ENCODE measurements around the gene MAST4. TPM values are rescaled to one million over a fixed set of nuclear protein-coding genes. Genes with fewer than 3 reads are reported as not detected.
A peak's percentile ranks its signal among the peaks of the same experiment; 100 is the strongest.

MAST4 gene
- total and polyA plus RNA-seq, 2 donors (not counting 1 experiment from before 2014, with no cell fraction given): 2.5 to 57.1 TPM

DNA sequence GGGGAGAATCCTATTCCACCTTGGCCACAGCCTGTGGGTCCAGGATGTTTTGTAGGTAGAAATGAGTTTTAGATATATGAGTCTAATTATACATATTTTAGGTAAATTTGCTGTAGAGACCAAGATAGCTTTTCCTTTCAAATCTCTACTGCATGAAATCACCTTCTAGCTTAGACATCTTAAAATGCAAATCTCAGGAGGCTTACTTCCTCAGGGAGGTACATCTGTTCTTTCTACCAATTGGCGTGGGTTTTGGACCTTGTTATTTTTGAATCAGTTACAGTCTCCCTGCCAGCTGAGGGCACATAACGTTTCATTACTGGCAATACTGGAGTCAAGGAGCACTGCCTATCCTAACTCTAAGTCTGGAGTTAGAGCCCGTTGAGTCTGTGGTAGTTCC is 28.7 kb upstream of the MAST4 start:
- intact Hi-C loops (cut with micrococcal nuclease): no loop called here
- CTCF ChIA-PET: no interaction called here
- DNase-seq (no peak), ATAC-seq (ENCODE audit: low read depth) (no peak)
- H3K79me2 ChIP-seq (ENCODE audit: control insufficient read depth, insufficient read depth, low read length): no peaks in the 10 kb centered on the region
- H3K27me3 ChIP-seq (replicated peaks in 1 of 4; ENCODE audit: control extremely low read depth in 1 of 4, control insufficient read depth in 3 of 4, insufficient read depth in 4 of 4, low read length in 3 of 4): no peaks in the 10 kb centered on the region
- WGBS (ENCODE audit: insufficient coverage): 60% methylated on average over 2 of the region's 3 CpGs
- H3K4me2 ChIP-seq (replicated peaks; ENCODE audit: low read depth, low read length, poor library complexity, severe bottlenecking): peak overlapping the region; percentile 17
- no peak overlapping the region for H3K9ac ChIP-seq (ENCODE audit: low read length)
- Mint-ChIP-seq H3K9me3 (ENCODE audit: insufficient read depth) (no peaks in the 10 kb centered on the region), H3K4me3 (no peak overlapping the region), H3K27ac (no peak overlapping the region), H3K4me1 (peaks cover 27% of the 10 kb centered on the region), H3K27me3 (peaks cover 10% of the 10 kb centered on the region)
- POLR2A ChIA-PET: no interaction called here
- no peaks in the 10 kb centered on the region for H4K20me1 ChIP-seq (ENCODE audit: control insufficient read depth, insufficient read depth, low read length, poor library complexity, severe bottlenecking)
- H2AFZ ChIP-seq (ENCODE audit: insufficient read depth, low read depth, low read length, poor library complexity, severe bottlenecking): peak overlapping the region; percentile 7
- H3K9me3 ChIP-seq (ENCODE audit: control extremely low read depth in 1 of 3, control insufficient read depth in 2 of 3, insufficient read depth in 1 of 3, low read length in 2 of 3): no peaks in the 10 kb centered on the region
- H3K4me1 ChIP-seq (ENCODE audit: control insufficient read depth in 2 of 2, insufficient read depth in 2 of 2, low read length in 2 of 2): peaks cover 13 to 20% of the 10 kb centered on the region in 2 donors
- H3K27ac ChIP-seq (ENCODE audit: low read length in 2 of 2): no peak overlapping the region
- no peaks in the 10 kb centered on the region for H3K36me3 ChIP-seq (replicated peaks in 1 of 2; ENCODE audit: control extremely low read depth in 1 of 2, control insufficient read depth in 1 of 2, extremely low read depth in 1 of 2, insufficient read depth in 2 of 2, low read length in 1 of 2)
- no peak overlapping the region for H3K4me3 ChIP-seq (ENCODE audit: control extremely low read depth in 1 of 5, extremely low read depth in 1 of 5, insufficient read depth in 1 of 5, low read depth in 2 of 5, low read length in 4 of 5)
- TF ChIP-seq, protein P1, sequence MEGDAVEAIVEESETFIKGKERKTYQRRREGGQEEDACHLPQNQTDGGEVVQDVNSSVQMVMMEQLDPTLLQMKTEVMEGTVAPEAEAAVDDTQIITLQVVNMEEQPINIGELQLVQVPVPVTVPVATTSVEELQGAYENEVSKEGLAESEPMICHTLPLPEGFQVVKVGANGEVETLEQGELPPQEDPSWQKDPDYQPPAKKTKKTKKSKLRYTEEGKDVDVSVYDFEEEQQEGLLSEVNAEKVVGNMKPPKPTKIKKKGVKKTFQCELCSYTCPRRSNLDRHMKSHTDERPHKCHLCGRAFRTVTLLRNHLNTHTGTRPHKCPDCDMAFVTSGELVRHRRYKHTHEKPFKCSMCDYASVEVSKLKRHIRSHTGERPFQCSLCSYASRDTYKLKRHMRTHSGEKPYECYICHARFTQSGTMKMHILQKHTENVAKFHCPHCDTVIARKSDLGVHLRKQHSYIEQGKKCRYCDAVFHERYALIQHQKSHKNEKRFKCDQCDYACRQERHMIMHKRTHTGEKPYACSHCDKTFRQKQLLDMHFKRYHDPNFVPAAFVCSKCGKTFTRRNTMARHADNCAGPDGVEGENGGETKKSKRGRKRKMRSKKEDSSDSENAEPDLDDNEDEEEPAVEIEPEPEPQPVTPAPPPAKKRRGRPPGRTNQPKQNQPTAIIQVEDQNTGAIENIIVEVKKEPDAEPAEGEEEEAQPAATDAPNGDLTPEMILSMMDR (IDR thresholded peaks at IDR 0.05): no peak
- no peak for TF ChIP-seq EZH2 (IDR thresholded peaks at IDR 0.05; ENCODE audit: borderline replicate concordance, insufficient read depth, low read depth, low read length, poor library complexity, severe bottlenecking)

DNA sequence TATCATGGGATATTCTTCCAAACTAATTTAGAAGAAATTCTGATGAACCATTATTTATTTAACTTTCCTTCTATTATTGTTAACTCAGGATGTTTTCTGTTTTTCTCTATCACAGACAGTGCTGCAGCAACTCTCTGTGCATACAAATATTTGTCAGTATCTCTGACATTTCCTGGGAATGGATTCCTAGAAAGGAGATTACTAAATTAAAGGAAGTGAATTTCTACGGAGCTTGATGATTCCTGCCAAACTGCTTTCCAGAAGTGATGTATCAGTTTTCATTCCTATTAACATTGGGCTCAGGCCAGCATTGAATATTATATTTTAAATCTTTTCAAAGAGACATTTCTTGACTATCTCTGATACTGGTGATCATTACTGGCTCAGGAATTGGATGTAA is 26.0 kb upstream of the MAST4 start:
- H3K27ac ChIP-seq (ENCODE audit: low read length in 2 of 2): no peak overlapping the region
- no CpG with 5 or more reads among the region's 1 CpG for WGBS (ENCODE audit: insufficient coverage)
- TF ChIP-seq EZH2 (IDR thresholded peaks at IDR 0.05; ENCODE audit: borderline replicate concordance, insufficient read depth, low read depth, low read length, poor library complexity, severe bottlenecking): no peak
- TF ChIP-seq, protein P1 (IDR thresholded peaks at IDR 0.05): no peak
- no peak overlapping the region for H3K9ac ChIP-seq (ENCODE audit: low read length)
- CTCF ChIA-PET: interaction anchor here (1.3 kb wide), 1 partner anchor 76 kb away, joined by 3 read pairs; no protein-coding TSS in a partner anchor
- Mint-ChIP-seq H3K27me3 (peaks cover 20% of the 10 kb centered on the region), H3K27ac (no peak overlapping the region), H3K4me3 (no peak overlapping the region), H3K9me3 (ENCODE audit: insufficient read depth) (no peaks in the 10 kb centered on the region), H3K4me1 (peaks cover 26% of the 10 kb centered on the region)
- no peaks in the 10 kb centered on the region for H4K20me1 ChIP-seq (ENCODE audit: control insufficient read depth, insufficient read depth, low read length, poor library complexity, severe bottlenecking)
- DNase-seq (no peak), ATAC-seq (ENCODE audit: low read depth) (no peak)
- POLR2A ChIA-PET: no interaction called here
- no peak overlapping the region for H3K4me2 ChIP-seq (replicated peaks; ENCODE audit: low read depth, low read length, poor library complexity, severe bottlenecking)
- H3K4me1 ChIP-seq (ENCODE audit: control insufficient read depth in 2 of 2, insufficient read depth in 2 of 2, low read length in 2 of 2): peaks cover 13 to 20% of the 10 kb centered on the region in 2 donors
- no peak overlapping the region for H2AFZ ChIP-seq (ENCODE audit: insufficient read depth, low read depth, low read length, poor library complexity, severe bottlenecking)
- H3K9me3 ChIP-seq (ENCODE audit: control extremely low read depth in 1 of 3, control insufficient read depth in 2 of 3, insufficient read depth in 1 of 3, low read length in 2 of 3): no peaks in the 10 kb centered on the region
- no peaks in the 10 kb centered on the region for H3K36me3 ChIP-seq (replicated peaks in 1 of 2; ENCODE audit: control extremely low read depth in 1 of 2, control insufficient read depth in 1 of 2, extremely low read depth in 1 of 2, insufficient read depth in 2 of 2, low read length in 1 of 2)
- no peaks in the 10 kb centered on the region for H3K79me2 ChIP-seq (ENCODE audit: control insufficient read depth, insufficient read depth, low read length)
- no peak overlapping the region for H3K4me3 ChIP-seq (ENCODE audit: control extremely low read depth in 1 of 5, extremely low read depth in 1 of 5, insufficient read depth in 1 of 5, low read depth in 2 of 5, low read length in 4 of 5)
- peaks cover 0 to 4% (median 3%) of the 10 kb centered on the region in 4 experiments for H3K27me3 ChIP-seq (replicated peaks in 1 of 4; ENCODE audit: control extremely low read depth in 1 of 4, control insufficient read depth in 3 of 4, insufficient read depth in 4 of 4, low read length in 3 of 4)
- intact Hi-C loops (cut with micrococcal nuclease): no loop called here

Measured in B cell (primary cell).